OCI-LY7 (cell line): Measurements from ENCODE around the gene SLC25A22. TPM values are rescaled to one million over a fixed set of nuclear protein-coding genes. Genes with fewer than 3 reads are reported as not detected.
A peak's percentile ranks its signal among the peaks of the same experiment; 100 is the strongest.

Source experiments
- BruUV-seq: library from RNA; stranded (reverse); fragments of 400-500 nt; replicated peaks from 2 replicates; lab custom pipeline; 2021; lab: Mats Ljungman, UMichigan
- CTCF ChIA-PET: fragments of 300-600 bp; sonication (Branson Sonifier 250); formaldehyde crosslinking; loops from one replicate; lab custom pipeline; 2022; ENCODE audit warnings: antibody characterized with exemption; ENCODE audit not compliant: unreplicated experiment; lab: Charles Lee
- POLR2A ChIA-PET: fragments of 300-600 bp; sonication (Branson Sonifier 250); formaldehyde crosslinking; loops from one replicate; lab custom pipeline; 2022; ENCODE audit warnings: antibody characterized with exemption; lab: Charles Lee
- DNase-seq: peaks from one replicate; pipeline ENCODE4 v3.0.0-alpha.2; 2015; ENCODE audit warnings: low spot score
- H2AFZ ChIP-seq: fragments of 200-600 bp; sonication (generic), shearing (Covaris generic); 2 replicates; pipeline ENCODE4 v1.6.1; 2014; ENCODE audit warnings: mild to moderate bottlenecking, antibody characterized with exemption, low read length, moderate library complexity
- H3K27ac ChIP-seq: fragments of 200-600 bp; sonication (generic); 2 replicates; pipeline ENCODE4 v1.5.1; 2014; ENCODE audit warnings: mixed run types, low read depth, mild to moderate bottlenecking, moderate library complexity, low read length, inconsistent platforms; ENCODE audit not compliant: poor library complexity, severe bottlenecking
- H3K36me3 ChIP-seq: fragments of 200-600 bp; sonication (generic); 2 replicates; pipeline ENCODE4 v1.6.1; 2014; ENCODE audit warnings: mild to moderate bottlenecking, antibody characterized with exemption, low read length, moderate library complexity, mixed read lengths; ENCODE audit not compliant: insufficient read depth
- H3K4me1 ChIP-seq: fragments of 200-600 bp; sonication (generic); 2 replicates; pipeline ENCODE4 v1.5.1; 2014; ENCODE audit warnings: mild to moderate bottlenecking, low read length; ENCODE audit not compliant: insufficient read depth, poor library complexity, severe bottlenecking
- H3K4me2 ChIP-seq: fragments of 200-600 bp; sonication (generic); 2 replicates; pipeline ENCODE4 v1.6.1; 2014; ENCODE audit warnings: mild to moderate bottlenecking, low read length
- H3K4me3 ChIP-seq: fragments of 200-600 bp; sonication (generic); 2 replicates; pipeline ENCODE4 v1.5.1; 2014; ENCODE audit warnings: mild to moderate bottlenecking, low read depth, low read length; ENCODE audit not compliant: poor library complexity, severe bottlenecking
- H3K79me2 ChIP-seq: fragments of 200-600 bp; sonication (generic); 2 replicates; pipeline ENCODE4 v1.6.1; 2016; ENCODE audit warnings: low read depth, mild to moderate bottlenecking, low read length, moderate library complexity, mixed read lengths; ENCODE audit not compliant: insufficient read depth
- H3K9me2 ChIP-seq: fragments of 200-600 bp; sonication (generic); 2 replicates; pipeline ENCODE4 v1.6.1; 2016; ENCODE audit warnings: mild to moderate bottlenecking, low read length, mixed read lengths; ENCODE audit not compliant: insufficient read depth
- H3K9me3 ChIP-seq: fragments of 200-600 bp; sonication (generic); 2 replicates; pipeline ENCODE4 v1.6.1; 2014; ENCODE audit warnings: mild to moderate bottlenecking, mixed run types, low read length, mixed read lengths
- H4K20me1 ChIP-seq: fragments of 200-600 bp; sonication (generic); 2 replicates; pipeline ENCODE4 v1.6.1; 2014; ENCODE audit warnings: mild to moderate bottlenecking, antibody characterized with exemption, low read length, moderate library complexity, mixed read lengths; ENCODE audit not compliant: insufficient read depth
- EZH2phosphoT487 ChIP-seq: fragments of 200-600 bp; sonication (generic); IDR thresholded peaks from 2 replicates; pipeline ENCODE4 v1.6.1; 2018; ENCODE audit warnings: low read depth, borderline replicate concordance, mild to moderate bottlenecking, mixed run types, antibody characterized with exemption, low read length, moderate library complexity, mixed read lengths
- intact Hi-C: fragments of 100-400 bp; cut with micrococcal nuclease; formaldehyde crosslinking; loops from one replicate; pipeline ENCODE4 v1.10.0; 2022; ENCODE audit not compliant: unreplicated experiment
- total RNA-seq, 2 experiments: library from RNA; depleted of rRNA in 1 of 2; stranded (reverse); fragments of >200 nt in 1 of 2; shearing (Covaris generic) in 1 of 2; gene quantifications; 2 replicates each; pipeline ENCODE4 v1.2.3, GENCODE V29; 2014 to 2022
- TF ChIP-seq, protein P1 (sequence below): fragments of 200-600 bp; sonication (generic); conservative IDR thresholded peaks from 2 replicates; pipeline ENCODE4 v1.5.1; 2014; ENCODE audit warnings: mild to moderate bottlenecking, antibody characterized with exemption, low read length, moderate library complexity, mixed read lengths

Gene SLC25A22
- total RNA-seq, 2 experiments from 2014 or later: 30.8 to 50.9 TPM

DNA sequence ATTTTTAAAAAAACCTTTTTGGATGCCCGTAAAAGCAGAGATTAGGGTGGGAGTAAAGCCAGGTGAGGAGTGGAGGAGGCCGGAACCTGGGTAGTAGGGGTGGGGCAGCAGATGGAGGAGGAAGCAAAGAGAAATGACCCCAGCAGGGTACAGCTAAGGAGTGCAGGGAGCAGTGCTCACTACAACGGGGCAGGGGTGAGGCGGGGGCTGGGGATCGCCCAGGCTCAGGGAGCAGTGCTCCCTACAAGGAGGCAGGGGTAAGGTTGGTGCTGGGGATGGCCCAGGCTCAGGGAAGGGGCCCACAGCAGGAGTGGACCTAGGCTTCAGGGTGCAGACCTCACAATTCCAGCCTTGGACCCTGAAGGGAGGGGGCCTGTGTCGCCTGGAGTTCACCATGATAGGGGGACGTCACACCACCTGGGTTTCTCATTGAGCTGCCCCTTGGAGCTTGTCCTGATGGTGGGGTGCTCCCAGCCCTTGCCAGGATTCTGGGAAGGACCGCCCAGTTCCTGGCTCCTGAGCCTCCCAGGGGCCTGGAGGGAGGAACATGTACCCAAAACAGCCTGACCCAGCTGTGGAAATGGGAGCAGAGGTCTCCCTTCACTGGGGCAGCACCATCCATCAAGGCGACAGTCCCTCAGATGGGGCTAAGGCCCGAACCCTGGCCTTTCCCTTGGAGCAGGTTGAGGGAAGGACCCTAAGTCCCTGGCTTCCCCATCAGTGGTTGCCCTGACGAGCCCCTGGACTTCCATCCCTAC is 17.8 kb upstream of the SLC25A22 start:
- H3K36me3 ChIP-seq: peaks cover 53% of the 10 kb centered on the region
- H3K4me1 ChIP-seq: peaks cover 45% of the 10 kb centered on the region
- H3K9me3 ChIP-seq: no peaks in the 10 kb centered on the region
- H3K4me2 ChIP-seq: no peak overlapping the region
- TF ChIP-seq, protein P1, sequence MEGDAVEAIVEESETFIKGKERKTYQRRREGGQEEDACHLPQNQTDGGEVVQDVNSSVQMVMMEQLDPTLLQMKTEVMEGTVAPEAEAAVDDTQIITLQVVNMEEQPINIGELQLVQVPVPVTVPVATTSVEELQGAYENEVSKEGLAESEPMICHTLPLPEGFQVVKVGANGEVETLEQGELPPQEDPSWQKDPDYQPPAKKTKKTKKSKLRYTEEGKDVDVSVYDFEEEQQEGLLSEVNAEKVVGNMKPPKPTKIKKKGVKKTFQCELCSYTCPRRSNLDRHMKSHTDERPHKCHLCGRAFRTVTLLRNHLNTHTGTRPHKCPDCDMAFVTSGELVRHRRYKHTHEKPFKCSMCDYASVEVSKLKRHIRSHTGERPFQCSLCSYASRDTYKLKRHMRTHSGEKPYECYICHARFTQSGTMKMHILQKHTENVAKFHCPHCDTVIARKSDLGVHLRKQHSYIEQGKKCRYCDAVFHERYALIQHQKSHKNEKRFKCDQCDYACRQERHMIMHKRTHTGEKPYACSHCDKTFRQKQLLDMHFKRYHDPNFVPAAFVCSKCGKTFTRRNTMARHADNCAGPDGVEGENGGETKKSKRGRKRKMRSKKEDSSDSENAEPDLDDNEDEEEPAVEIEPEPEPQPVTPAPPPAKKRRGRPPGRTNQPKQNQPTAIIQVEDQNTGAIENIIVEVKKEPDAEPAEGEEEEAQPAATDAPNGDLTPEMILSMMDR: no peak
- no peak for TF ChIP-seq EZH2phosphoT487
- no TSS peak for BruUV-seq
- peaks cover 9% of the 10 kb centered on the region; the same call in 1 of the 2 replicates for H4K20me1 ChIP-seq
- POLR2A ChIA-PET: no interaction called here
- intact Hi-C loops: no loop called here
- no peaks in the 10 kb centered on the region for H3K9me2 ChIP-seq
- H3K79me2 ChIP-seq: peaks cover 14% of the 10 kb centered on the region
- no peak overlapping the region for H3K4me3 ChIP-seq
- CTCF ChIA-PET: no interaction called here
- no peak overlapping the region for H2AFZ ChIP-seq
- no peak overlapping the region for H3K27ac ChIP-seq
- DNase-seq: no peak

DNA sequence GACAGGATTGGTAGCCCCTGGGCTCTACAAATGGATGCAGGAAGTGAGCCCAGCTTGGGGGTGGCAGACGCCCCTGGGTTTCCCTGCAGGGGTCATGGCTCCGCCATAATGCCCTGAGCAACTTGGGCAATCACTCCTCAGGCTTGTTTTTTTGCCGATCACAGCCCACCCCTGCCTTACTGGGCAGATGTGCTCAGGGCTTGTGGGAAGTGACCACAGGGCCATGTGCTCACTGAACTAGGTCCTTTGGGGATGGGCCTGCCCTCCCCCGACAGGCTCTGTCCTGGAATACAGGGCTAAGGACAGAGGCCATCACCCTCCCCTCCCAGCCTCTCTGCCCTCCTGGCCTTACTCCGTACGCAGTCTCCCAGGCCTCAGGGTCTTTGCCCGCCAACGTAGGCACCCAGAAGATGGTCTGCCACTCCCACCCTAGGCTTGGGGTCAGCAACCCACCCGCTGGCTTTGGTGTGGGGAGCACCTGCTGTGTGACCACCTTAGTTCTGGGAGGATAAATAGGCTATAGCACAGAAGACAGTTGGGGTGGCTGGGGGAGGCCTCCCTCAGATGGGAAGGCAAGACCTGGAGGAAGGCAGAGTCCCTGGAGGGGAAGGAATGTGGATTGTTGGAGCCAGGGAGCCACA is 15.5 kb upstream of the SLC25A22 start:
- no peak for TF ChIP-seq EZH2phosphoT487
- TF ChIP-seq, protein P1: no peak
- Histone ChIP-seq H3K79me2 (peaks cover 32% of the 10 kb centered on the region), H3K36me3 (peaks cover 62% of the 10 kb centered on the region), H3K9me3 (no peaks in the 10 kb centered on the region), H2AFZ (no peak overlapping the region), H3K4me3 (no peak overlapping the region), H3K4me1 (peaks cover 32% of the 10 kb centered on the region), H3K27ac (peak overlapping the region; percentile 34), H3K4me2 (no peak overlapping the region), H3K9me2 (no peaks in the 10 kb centered on the region), H4K20me1 (peaks cover 17% of the 10 kb centered on the region; the same call in 1 of the 2 replicates)
- ChIA-PET POLR2A (no interaction called here), CTCF (no interaction called here)
- intact Hi-C loops: no loop called here
- no peak for DNase-seq
- no TSS peak for BruUV-seq

DNA sequence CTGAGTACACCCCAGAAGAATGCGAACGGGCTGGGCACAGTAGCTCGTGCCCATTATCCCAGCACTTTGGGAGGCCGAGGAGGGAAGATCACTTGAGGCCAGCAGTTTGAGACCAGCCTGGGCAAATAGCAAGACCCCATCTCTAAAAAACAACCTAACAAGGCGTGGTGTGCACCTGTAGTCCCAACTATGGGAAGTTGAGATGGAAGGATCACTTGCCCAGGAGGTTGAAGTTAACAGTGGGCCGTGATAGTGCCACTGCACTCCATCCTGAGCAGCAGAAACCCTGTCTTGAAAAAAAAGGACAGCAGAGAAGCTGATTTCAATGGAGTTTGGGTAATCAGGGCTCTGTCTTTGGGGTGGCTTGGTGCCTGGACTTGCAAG is 15.0 kb upstream of the SLC25A22 start:
- Histone ChIP-seq H3K9me3 (no peaks in the 10 kb centered on the region), H4K20me1 (peaks cover 17% of the 10 kb centered on the region; the same call in 1 of the 2 replicates), H3K4me3 (no peak overlapping the region), H3K9me2 (no peaks in the 10 kb centered on the region), H2AFZ (no peak overlapping the region), H3K4me2 (no peak overlapping the region), H3K4me1 (peaks cover 37% of the 10 kb centered on the region), H3K27ac (peak overlapping the region; percentile 34), H3K36me3 (peaks cover 62% of the 10 kb centered on the region), H3K79me2 (peaks cover 37% of the 10 kb centered on the region)
- no peak for TF ChIP-seq EZH2phosphoT487
- TF ChIP-seq, protein P1: no peak
- POLR2A ChIA-PET: no interaction called here
- intact Hi-C loops: no loop called here
- BruUV-seq: no TSS peak
- CTCF ChIA-PET: no interaction called here
- DNase-seq: no peak
